GM12875 (cell line): ENCODE results near the gene PAX2.

Experiments used
- H3K4me3 ChIP-seq: one replicate; pipeline ENCODE4 v1.5.1; 2011; ENCODE audit warnings: low read depth, low read length, control low read depth
- CTCF ChIP-seq: IDR thresholded peaks from 2 replicates; pipeline ENCODE4 v1.5.1; 2011; ENCODE audit warnings: low read depth, mild to moderate bottlenecking, control low read depth, inconsistent platforms, low read length, moderate library complexity, borderline replicate concordance; ENCODE audit not compliant: insufficient read depth

PAX2 gene

GRCh38 chr10:100724531-100725027 is 20.8 kb upstream of the PAX2 start:
- H3K4me3 ChIP-seq, result no peak overlapping the region
- TF ChIP-seq CTCF, result no peak

GRCh38 chr10:100725071-100725471 is 20.3 kb upstream of the PAX2 start:
- no peak for TF ChIP-seq CTCF
- H3K4me3 ChIP-seq, result no peak overlapping the region

- no peak for TF ChIP-seq CTCF
- H3K4me3 ChIP-seq, result no peak overlapping the region
These were observed 19.4 kb upstream of the PAX2 start for GRCh38 chr10:100725869-100726426.

- no peak overlapping the region for H3K4me3 ChIP-seq
- TF ChIP-seq CTCF, result no peak
These were observed 17.6 kb upstream of the PAX2 start for GRCh38 chr10:100727808-100728207.

GRCh38 chr10:100728928-100729861 is 16.2 kb upstream of the PAX2 start:
- no peak overlapping the region for H3K4me3 ChIP-seq
- TF ChIP-seq CTCF, result 0 out of 2 replicates have a peak, but pooled peaks have one; percentile 7

- H3K4me3 ChIP-seq, result no peak overlapping the region
- no peak for TF ChIP-seq CTCF
These were observed 15.3 kb upstream of the PAX2 start for GRCh38 chr10:100729862-100730724.
